HepG2 (cell line): ENCODE results near the gene MRPS31. TPM values are rescaled to one million over a fixed set of nuclear protein-coding genes. Genes with fewer than 3 reads are reported as not detected.
A peak's percentile ranks its signal among the peaks of the same experiment; 100 is the strongest.

Experiments used
- ATAC-seq: fragments of 200-7000 bp; cut with Tn5 transposase; 3 replicates; pipeline ENCODE4 v1.9.1; 2020; ENCODE audit warnings: mild to moderate bottlenecking, moderate library complexity
- BruUV-seq: library from RNA; stranded (reverse); fragments of 400-500 nt; replicated peaks from 2 replicates; lab custom pipeline; 2021; lab: Mats Ljungman, UMichigan
- CTCF ChIA-PET: fragments of 300-600 bp; formaldehyde crosslinking; extraction: SDS; loops from one replicate; lab custom pipeline; 2021; ENCODE audit warnings: low total read pairs, inconsistent platforms, low intra/inter-chr PET ratio; lab: Yijun Ruan, JAX
- POLR2A ChIA-PET: fragments of 350-600 bp; sonication (Branson Sonifier 250); formaldehyde crosslinking; loops from one replicate; lab custom pipeline; 2020; ENCODE audit warnings: antibody characterized with exemption, inconsistent platforms; lab: Yijun Ruan, JAX
- DNase-seq: peaks from one replicate; pipeline ENCODE4 v3.0.0-alpha.2; 2015; ENCODE audit warnings: low spot score
- FAIRE-seq: peaks from 3 replicates; lab custom pipeline; 2011; peaks lifted over from hg19 to GRCh38; lab: Jason Lieb, UNC
- H2AFZ ChIP-seq: one replicate; pipeline ENCODE4 v1.6.1; 2011; ENCODE audit warnings: low read length, inconsistent platforms
- H3K27ac ChIP-seq: fragments of 300-600 bp; 3 replicates; pipeline ENCODE4 v1.8.0; 2011; ENCODE audit warnings: mixed run types, mild to moderate bottlenecking, mixed read lengths, low read length, inconsistent platforms; ENCODE audit not compliant: insufficient read depth; ENCODE audit errors: extremely low read length
- H3K27me3 ChIP-seq, 2 experiments: fragments of 200-600 bp in 1 of 2; 2 replicates in 1 of 2; 3 replicates in 1 of 2; pipeline versions ENCODE4 v1.6.0 to v1.8.0; 2011; ENCODE audit warnings: low read length in 2 of 2, mild to moderate bottlenecking in 2 of 2, moderate library complexity in 2 of 2, inconsistent platforms in 1 of 2; ENCODE audit not compliant: insufficient read depth in 2 of 2, control insufficient read depth in 1 of 2
- H3K36me3 ChIP-seq, 2 experiments: fragments of 200-600 bp in 1 of 2; replicated peaks in 1 of 2; 2 replicates in 1 of 2; 3 replicates in 1 of 2; pipeline versions ENCODE4 v1.5.1 to v1.8.0; 2011; ENCODE audit warnings: low read length in 2 of 2, inconsistent platforms in 1 of 2; ENCODE audit not compliant: insufficient read depth in 2 of 2, control insufficient read depth in 1 of 2
- H3K4me1 ChIP-seq: 2 replicates; pipeline ENCODE4 v1.5.1; 2012; ENCODE audit warnings: low read length, inconsistent platforms; ENCODE audit not compliant: insufficient read depth
- H3K4me2 ChIP-seq: 2 replicates; pipeline ENCODE4 v1.6.0; 2011; ENCODE audit warnings: low read depth, low read length, inconsistent platforms
- H3K4me3 ChIP-seq, 3 experiments: fragments of 200-600 bp in 1 of 3; sonication (generic), shearing (Covaris generic) in 1 of 3; replicated peaks in 1 of 3; 2 replicates each; pipeline ENCODE4 v1.5.1; 2011 to 2016; ENCODE audit warnings: low read length in 3 of 3, inconsistent platforms in 2 of 3, low read depth in 2 of 3, mild to moderate bottlenecking in 2 of 3, control low read depth in 1 of 3, mixed read lengths in 1 of 3; ENCODE audit not compliant: insufficient read depth in 1 of 3
- H3K79me2 ChIP-seq: one replicate; pipeline ENCODE4 v1.6.1; 2011; ENCODE audit warnings: low read length, inconsistent platforms; ENCODE audit not compliant: insufficient read depth
- H3K9ac ChIP-seq: 2 replicates; pipeline ENCODE4 v1.6.0; 2011; ENCODE audit warnings: mild to moderate bottlenecking, low read depth, low read length, inconsistent platforms; ENCODE audit not compliant: insufficient read depth
- H3K9me3 ChIP-seq: 2 replicates; pipeline ENCODE4 v1.5.1; 2012; ENCODE audit warnings: mild to moderate bottlenecking, low read length
- H4K20me1 ChIP-seq: 2 replicates; pipeline ENCODE4 v1.6.0; 2011; ENCODE audit warnings: inconsistent platforms, mild to moderate bottlenecking, low read length, moderate library complexity; ENCODE audit not compliant: insufficient read depth
- CC2D1A ChIP-seq: sonication (generic); formaldehyde crosslinking; IDR thresholded peaks from 2 replicates; pipeline ENCODE4 v1.8.1; 2023; ENCODE audit warnings: mild to moderate bottlenecking, missing genetic modification reagents
- HOXA5 ChIP-seq: sonication (generic); formaldehyde crosslinking; IDR thresholded peaks from 2 replicates; pipeline ENCODE4 v1.4.0; 2020; ENCODE audit warnings: missing genetic modification reagents
- NFIC ChIP-seq: IDR thresholded peaks from 2 replicates; pipeline ENCODE4 v1.6.1; 2012; ENCODE audit warnings: mild to moderate bottlenecking, low read length, inconsistent platforms
- ZNF224 ChIP-seq: sonication (generic); formaldehyde crosslinking; IDR thresholded peaks from 2 replicates; pipeline ENCODE4 v1.5.0; 2020; ENCODE audit warnings: mild to moderate bottlenecking, missing genetic modification reagents
- ZNF615 ChIP-seq: sonication (generic); formaldehyde crosslinking; IDR thresholded peaks from 2 replicates; pipeline ENCODE4 v1.5.0; 2020; ENCODE audit warnings: mild to moderate bottlenecking, missing genetic modification reagents, borderline replicate concordance
- ZNF790 ChIP-seq: sonication (generic); formaldehyde crosslinking; IDR thresholded peaks from 2 replicates; pipeline ENCODE4 v1.8.0; 2022; ENCODE audit warnings: missing genetic modification reagents, mild to moderate bottlenecking, borderline replicate concordance
- ZNF792 ChIP-seq: IDR thresholded peaks from 2 replicates; pipeline ENCODE4 v1.6.1; 2016
- ZNF879 ChIP-seq: sonication (generic); formaldehyde crosslinking; IDR thresholded peaks from 2 replicates; pipeline ENCODE4 v1.8.1; 2023; ENCODE audit warnings: missing genetic modification reagents
- WGBS: methylation state at CpG from one replicate; pipeline ENCODE4 v1.1.6; 2017; ENCODE audit warnings: low lambda C conversion rate; 5-methylcytosine and 5-hydroxymethylcytosine counted together
- in situ Hi-C: cut with HindIII; loops from 2 replicates; pipeline ENCODE4 v1.10.0; 2017; ENCODE audit warnings: low pct_unique_long_range_greater_than_20kb; ENCODE audit not compliant: extremely low pct_ligation_motif_present
- intact Hi-C: fragments of 100-400 bp; cut with micrococcal nuclease; formaldehyde crosslinking; loops from one replicate; pipeline ENCODE4 v1.10.0; 2022; ENCODE audit not compliant: unreplicated experiment
- polyA plus RNA-seq, 8 experiments: library from polyadenylated mRNA; depleted of rRNA in 3 of 8; stranded (reverse) in 7 of 8; unstranded in 1 of 8; fragments of >200 nt; fragmentation: Illumina TruSeq in 4 of 8; extraction: Trizol in 4 of 8; gene quantifications; 2 replicates each; pipeline versions ENCODE4 v1.2.1 to v1.2.3, GENCODE V29; 2011 to 2016; ENCODE audit warnings: low read depth in 4 of 8, missing spikeins in 1 of 8, mixed read lengths in 1 of 8; ENCODE audit not compliant: insufficient read depth in 1 of 8
- total RNA-seq, 5 experiments: library from RNA; depleted of rRNA; stranded (reverse); fragments of >200 nt; fragmentation: Illumina TruSeq; extraction: Trizol; gene quantifications; 2 replicates each; pipeline ENCODE4 v1.2.3, GENCODE V29; 2016; ENCODE audit warnings: low read depth in 1 of 5
- TF ChIP-seq, protein P1 (sequence below): sonication (generic); formaldehyde crosslinking; IDR thresholded peaks from 2 replicates; pipeline ENCODE4 v1.8.0; 2022; ENCODE audit warnings: low read depth, missing genetic modification reagents

The MRPS31 gene
- total and polyA plus RNA-seq, 2 of the 13 experiments (the other 11 are each of a cell fraction or from before 2014, with no cell fraction given) = 23.7 to 34.1 TPM

DNA sequence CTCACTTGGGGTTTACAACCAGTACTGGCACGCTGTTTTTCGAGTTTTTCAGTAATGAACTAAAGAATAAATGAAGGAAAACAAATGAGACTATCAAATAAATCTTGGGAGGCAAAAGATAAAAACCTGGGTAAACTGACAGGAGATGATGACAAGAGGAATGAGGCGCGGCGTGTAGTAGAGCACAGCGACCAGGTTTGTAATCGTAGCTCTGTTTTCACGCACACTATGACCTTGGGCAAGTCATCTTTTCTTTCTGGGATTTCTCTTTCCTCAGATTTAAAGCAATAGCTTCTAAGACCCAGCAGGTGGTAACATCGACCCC is 419 bp downstream of the MRPS31 start:
- intact Hi-C loops (loop anchor here (2.0 to 5.0 kb wide), 2 partner anchors 16 to 103 kb away; partner anchors contain the start of gene FOXO1), in situ Hi-C loops (loop anchor here (10.0 kb wide), 1 partner anchor 236 kb away; no protein-coding TSS in a partner anchor)
- Histone ChIP-seq H3K27me3 (no peaks in the 10 kb centered on the region; a peak in 1 of 5 replicates), H3K4me1 (peaks cover 48% of the 10 kb centered on the region), H3K4me2 (peak overlapping the region; percentile 93), H3K27ac (peak overlapping the region; percentile 74), H3K79me2 (peaks cover 17% of the 10 kb centered on the region), H2AFZ (peak overlapping the region; percentile 61), H3K9ac (peak overlapping the region; percentile 92), H3K36me3 (peaks cover 0 to 12% of the 10 kb centered on the region in 2 experiments; a peak in 2 of 5 replicates), H3K9me3 (no peaks in the 10 kb centered on the region), H4K20me1 (no peaks in the 10 kb centered on the region), H3K4me3 (peak overlapping the region; percentile 86 to 97 (median 94))
- TSS peak; percentile 82 for BruUV-seq
- ChIA-PET POLR2A (interaction anchor here (0.8 to 0.9 kb wide), 2 partner anchors 19 to 151 kb away, joined by 3 to 4 read pairs; partner anchors contain the start of gene SLC25A15), CTCF (no interaction called here)
- TF ChIP-seq NFIC = 0 out of 2 replicates have a peak, but pooled peaks have one; percentile 4
- no peak for TF ChIP-seq ZNF615 (CRISPR knock-in tag)
- TF ChIP-seq ZNF224 (CRISPR knock-in tag) = no peak
- TF ChIP-seq CC2D1A = no peak
- TF ChIP-seq ZNF790 = no peak
- 0 out of 2 replicates have a peak, but pooled peaks have one; percentile 6 for TF ChIP-seq ZNF879
- TF ChIP-seq, protein P1, sequence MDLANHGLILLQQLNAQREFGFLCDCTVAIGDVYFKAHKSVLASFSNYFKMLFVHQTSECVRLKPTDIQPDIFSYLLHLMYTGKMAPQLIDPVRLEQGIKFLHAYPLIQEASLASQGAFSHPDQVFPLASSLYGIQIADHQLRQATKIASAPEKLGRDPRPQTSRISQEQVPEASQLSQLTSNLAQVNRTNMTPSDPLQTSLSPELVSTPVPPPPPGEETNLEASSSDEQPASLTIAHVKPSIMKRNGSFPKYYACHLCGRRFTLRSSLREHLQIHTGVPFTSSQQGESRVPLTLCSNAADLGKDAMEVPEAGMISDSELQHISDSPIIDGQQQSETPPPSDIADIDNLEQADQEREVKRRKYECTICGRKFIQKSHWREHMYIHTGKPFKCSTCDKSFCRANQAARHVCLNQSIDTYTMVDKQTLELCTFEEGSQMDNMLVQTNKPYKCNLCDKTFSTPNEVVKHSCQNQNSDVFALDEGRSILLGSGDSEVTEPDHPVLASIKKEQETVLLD (CRISPR knock-in tag) = 0 out of 2 replicates have a peak, but pooled peaks have one; percentile 4
- TF ChIP-seq HOXA5 (CRISPR knock-in tag) = no peak
- TF ChIP-seq ZNF792 (CRISPR knock-in tag) = no peak
- ATAC-seq (no peak), DNase-seq (no peak), FAIRE-seq (no peak)
- WGBS = 1% methylated on average over 9 of the region's 9 CpGs
